CD4-positive, alpha-beta T cell treated with Interferon gamma for 1 hour (primary cell): Measurements from ENCODE around the gene GALNT3.

ENCODE experiments used
- DNase-seq: peaks from one replicate; pipeline ENCODE4 v3.0.0-alpha.2; 2020

The GALNT3 gene

DNA sequence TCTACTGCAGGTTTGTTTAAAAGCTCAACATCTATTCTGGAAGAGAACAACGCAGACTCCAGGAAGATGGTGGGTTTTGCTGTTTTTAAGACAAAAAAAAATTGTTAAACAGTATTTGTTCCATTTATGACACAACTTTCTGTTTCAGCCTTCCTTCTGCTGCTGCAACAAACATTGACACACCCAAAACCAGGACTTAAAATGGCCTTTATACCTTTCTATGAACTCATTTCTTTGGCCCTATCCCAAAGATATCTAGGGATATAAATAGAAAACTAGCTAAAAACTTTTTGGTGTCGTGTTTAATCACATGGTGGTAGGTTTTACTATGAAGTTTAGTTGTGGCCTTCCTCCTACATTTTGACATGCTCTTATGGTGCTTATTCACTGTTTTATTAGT, 964 bp upstream of the GALNT3 start:
- DNase-seq = no peak

DNA sequence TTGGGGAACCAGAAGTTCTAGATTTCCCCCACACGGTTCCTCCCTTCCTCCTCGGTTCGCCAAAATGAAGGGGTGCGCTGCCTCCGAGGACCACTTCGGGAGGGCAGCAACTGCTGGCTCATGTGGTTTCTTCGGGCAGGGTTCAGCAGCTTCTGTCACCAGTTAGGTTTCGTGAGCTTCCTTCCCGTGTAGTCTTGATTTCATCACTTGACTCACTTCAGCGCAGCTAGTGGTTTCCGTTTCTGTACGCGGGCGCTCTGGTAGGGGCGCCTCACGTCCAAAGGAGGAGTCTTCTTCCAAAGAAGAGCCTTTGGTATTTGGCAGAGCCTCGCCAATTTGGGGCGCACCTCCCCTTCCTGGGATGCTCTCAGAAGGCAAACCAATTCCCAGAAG, 485 bp upstream of the GALNT3 start:
- peak; percentile 71 for DNase-seq

DNA sequence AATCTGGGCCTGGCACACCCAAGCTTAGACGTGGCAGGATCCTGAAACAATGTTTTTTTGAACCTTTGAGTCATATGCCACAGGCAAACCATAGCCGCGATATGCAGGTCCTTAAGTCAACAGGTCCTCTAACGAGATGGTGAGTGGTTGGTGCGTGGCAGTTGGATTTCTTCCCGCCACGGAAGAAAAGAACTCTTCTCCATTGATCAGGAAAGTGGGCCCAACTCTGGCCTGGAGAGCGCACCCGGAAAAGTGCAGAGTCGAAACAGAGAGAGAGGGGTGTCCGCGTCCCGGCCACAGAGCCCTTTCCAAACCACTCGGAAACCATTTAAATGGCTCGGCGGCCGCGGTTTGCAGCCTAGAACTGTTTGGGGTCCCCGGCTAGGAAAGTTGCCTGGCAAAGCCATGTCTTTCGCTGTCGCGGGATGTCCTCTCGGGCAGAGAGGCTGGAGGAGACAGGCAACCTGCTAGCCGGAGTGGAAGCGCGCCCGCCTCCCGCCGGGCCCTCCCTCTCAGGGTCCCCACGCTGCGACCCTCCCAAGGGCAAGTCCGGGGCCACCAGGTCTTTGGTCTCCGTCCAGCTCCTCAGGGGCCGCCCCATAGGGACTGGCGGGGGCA, 777 bp downstream of the GALNT3 start:
- no peak for DNase-seq

DNA sequence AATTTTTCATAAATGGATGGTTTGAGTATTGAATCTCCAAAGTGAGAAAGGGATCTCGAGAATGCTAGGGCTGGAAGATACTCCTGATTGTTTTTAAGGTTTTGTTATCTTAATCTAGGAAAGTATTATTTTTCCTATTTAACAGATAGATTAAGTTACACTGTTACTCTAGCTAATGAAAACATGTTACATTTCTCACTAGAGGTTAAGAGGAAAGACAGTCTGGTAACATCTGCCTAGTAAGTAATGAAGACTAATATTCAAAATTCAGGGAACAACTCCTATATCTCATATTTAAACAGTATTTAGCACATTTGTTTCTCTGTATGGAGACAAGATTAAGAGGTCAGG, 2.0 kb downstream of the GALNT3 start:
- no peak for DNase-seq

DNA sequence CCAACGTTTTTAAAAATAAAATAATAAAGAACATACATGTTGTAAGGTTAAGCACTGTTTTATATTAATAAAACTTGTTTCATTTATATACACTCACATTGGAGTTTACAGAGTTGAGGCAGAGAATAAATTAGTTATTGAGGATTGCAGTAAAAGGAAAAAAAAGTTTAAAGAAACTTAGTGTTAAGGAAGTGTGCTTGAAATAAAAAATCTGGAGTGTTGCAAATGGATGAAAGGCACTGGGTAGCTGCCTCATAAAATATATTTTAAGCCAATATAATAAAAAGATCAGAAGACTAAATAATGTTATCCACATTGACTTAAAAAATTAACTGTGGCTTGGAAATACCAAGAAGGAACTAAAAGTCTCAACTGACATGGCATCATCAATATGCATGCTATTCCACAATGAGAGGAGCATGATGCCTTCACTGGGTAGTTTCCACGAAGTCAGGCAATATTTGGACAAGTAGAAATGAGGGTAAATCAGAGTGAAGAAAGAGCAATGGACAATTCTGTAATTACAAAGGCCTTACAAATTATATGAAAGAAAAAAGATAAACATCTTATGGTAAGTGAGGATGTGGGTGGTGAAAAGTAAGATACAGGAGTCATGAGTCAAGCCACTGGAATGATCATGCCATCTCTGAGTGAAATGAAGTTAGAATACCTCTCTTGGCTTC, 2.5 kb downstream of the GALNT3 start:
- DNase-seq = no peak

DNA sequence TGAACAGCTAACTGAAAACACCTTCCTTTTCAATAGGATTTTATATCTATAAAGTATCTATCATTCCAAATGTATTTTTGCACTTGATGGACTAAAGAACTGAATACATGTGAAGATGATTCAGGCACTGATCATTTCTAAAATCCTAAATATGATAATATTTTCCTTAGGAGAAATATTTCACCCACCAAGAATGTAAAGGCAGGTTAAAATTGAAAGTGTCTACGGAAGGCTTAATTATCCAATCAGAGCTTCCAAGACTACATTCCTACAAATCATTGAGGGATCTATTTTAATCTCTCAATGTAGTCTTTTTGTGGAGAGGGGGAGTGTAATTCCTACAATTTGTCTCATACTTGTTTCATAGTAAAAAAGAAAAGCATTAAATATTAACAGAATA, 3.6 kb downstream of the GALNT3 start:
- DNase-seq = no peak

DNA sequence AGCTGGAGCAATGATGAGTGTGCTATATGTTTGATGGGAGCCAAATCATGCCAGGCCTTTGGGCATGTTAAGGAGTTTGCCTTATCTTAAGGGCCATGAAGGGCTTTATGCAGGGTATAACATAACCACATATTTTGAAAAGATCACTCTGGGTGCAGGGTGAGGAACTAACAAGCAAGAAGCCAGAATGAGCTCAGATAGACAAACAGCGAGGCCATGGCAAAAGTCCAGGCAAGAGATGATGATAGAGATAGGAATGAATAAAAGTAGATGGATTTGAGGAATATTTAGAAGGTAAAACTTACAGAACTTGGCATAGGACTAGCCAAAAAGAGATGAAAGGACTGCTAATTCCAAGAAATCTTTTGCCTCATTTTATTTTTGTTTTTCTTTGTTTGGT, 6.7 kb downstream of the GALNT3 start:
- DNase-seq = no peak

DNA sequence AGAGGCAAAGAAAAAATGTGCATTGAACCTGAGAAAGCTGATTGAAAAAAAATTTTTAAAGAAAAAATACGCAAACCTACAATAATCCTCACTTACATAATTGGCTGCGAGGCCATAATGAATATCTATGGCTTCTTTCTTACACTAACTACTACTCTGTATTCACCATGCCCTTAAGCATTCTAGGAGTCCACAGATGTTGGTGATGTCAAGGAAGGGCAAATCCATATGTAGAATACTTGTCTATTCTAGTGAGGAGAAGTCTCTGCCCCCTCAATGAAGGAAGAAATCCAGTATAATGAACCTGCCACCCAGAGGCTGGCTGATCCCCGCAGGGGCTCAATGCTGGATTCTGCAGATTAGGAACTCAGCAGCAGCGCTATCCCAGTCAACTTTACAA, 14.3 kb downstream of the GALNT3 start:
- no peak for DNase-seq

DNA sequence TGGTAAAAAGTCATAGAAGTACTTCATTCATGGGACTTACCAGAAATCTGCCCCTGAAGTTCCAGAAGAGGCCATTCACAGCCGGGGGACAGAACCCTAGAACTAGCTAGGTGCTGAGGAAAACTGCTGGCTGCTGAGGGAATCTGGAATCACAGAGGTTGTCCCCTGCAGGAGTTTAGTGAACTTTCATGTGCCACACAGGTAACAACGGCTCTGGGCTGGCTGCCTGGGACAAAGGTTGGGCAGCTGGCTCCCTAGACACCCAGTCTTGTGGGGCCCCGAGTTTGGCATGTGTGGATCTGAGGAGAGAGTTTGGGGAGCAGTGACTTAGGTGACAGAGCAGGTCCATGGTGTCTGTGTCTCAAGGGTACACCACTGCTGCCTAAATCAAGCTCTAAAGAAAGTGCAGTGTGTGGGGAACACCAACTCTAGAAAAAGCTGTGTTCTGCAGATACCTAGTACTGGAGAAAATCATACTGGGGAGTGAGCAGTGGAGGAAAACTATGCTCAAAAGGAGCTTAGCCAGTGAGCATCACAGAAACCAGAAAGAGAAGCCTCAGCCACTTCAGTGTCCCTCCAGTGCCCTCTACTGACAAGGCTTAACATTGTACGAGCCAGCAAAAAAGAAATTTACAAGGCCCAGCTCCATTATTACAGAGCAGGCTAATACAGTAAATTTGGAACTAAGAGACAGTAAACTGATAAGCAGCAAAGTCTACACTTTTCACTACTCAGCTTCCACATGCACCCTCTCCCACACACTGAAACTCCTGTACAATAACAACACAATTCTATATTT, 15.2 kb downstream of the GALNT3 start:
- no peak for DNase-seq

DNA sequence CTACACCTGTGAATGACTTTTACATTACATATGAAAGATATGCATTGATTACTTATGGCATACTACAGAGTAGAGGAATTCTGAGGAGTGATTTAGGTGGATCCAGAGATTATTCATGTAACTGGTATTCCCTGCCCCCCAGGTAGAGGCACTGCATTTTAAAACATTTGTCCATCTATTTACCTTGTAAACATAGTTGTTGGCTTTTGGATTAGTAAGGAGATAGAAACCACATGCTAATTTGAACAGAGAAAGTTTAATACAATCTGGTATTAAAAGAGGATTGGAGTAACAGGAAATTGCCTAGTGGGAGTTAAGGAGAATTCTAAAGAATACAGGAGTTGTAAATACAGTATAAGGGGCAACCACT, 15.9 kb downstream of the GALNT3 start:
- no peak for DNase-seq

DNA sequence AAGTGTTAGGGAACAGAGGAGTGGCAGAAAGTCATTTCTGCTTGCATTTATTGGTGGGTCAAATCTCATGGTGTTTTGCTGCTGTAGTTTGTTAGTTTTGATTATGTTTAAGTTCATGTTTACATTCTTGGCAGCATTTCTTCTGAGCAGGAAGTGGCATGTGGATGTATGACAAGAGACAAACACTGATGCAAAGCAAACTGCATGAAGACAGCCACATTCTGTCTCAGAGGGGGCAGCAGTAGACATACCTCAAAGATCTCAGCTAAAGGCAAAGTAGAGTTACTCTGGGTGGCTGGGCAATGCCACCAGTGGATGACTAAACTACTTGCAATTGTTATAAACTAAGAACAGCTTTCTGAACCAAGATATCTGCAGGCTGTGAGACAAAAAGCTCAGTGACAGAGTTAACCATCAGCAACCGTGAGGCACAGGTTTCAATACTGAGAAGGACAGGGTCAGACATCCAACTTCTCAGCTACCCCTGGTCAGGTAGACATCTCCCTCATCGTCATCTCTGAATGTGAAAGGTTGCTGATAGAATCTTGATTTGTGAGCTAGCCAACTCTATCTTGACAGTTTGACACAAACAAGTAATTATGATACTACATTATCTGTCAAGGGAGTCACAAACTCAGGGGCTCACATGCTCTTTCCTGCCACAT, 16.4 kb downstream of the GALNT3 start:
- DNase-seq = no peak

DNA sequence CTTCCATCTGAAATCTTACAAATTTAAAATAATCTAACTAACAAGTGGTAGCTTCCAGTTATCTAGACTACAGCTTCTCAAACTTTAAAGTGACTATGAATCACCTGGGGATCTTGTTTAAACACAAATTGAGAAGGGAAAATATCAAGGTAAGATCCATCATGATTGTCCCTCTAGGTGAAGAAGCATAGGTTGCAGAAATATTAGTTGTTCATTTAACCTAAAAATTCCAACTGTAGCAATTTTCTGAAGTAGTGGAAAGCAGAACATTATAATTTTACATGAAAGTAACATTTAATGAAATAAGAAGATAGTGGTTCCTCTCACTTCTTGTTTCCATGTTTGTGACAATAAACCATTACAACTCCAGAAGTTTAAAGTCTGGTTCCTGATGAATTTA, 17.3 kb downstream of the GALNT3 start:
- DNase-seq = no peak

DNA sequence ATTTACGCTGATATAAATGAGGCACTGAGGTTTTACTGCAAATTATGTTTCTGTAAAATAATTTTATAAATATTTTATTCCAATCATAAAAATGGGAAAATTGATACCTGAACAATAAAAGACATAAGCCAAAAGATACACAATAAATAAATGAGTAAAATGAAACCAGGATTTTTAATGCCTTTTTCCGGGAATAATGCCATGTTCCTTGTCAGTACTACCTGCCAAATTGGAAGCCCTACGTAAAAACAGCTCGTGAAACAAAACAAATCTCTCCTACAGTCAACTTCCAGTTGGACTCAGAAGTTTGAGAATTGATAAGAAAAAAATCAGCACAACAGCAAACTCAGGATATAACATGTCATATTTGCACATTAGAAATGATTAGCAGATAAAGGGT, 18.0 kb downstream of the GALNT3 start:
- no peak for DNase-seq

DNA sequence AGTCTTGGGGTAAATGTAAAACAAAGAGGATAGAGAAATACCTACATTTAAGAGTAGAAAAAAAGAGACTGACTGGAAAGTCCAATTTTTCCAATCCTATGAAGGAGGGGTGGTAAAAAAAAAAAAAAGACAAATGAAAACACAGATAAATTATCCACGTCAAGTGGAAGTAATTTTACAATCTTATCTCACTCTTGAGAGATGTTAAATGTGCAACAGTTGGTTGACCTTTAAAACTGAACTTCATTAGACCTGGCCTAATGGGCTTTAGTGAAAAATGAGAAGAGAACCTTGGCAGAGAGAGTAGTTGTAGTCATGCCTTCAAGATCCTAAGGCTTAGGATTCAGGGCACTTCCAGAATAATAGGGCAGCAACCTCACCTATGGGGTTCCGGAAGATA, 20.4 kb downstream of the GALNT3 start:
- no peak for DNase-seq

DNA sequence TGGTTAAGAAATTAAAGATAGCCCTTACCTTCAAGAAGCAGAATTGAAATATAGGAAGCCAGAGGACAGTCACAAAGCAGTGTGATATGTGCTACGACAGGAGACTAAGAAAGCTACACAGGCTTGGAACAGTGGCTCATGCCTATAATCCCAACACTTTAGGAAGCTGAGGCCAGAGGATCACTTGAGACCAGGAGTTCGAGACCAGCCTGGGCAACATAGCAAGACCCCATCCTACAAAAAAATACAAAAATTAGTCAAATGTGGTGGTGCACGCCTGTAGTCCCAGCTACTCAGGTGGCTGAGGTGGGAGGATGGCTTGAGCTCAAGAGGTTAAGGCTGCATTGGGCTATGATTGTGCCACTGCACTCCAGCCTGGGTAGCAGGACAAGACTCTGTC, 21.9 kb downstream of the GALNT3 start:
- no peak for DNase-seq

DNA sequence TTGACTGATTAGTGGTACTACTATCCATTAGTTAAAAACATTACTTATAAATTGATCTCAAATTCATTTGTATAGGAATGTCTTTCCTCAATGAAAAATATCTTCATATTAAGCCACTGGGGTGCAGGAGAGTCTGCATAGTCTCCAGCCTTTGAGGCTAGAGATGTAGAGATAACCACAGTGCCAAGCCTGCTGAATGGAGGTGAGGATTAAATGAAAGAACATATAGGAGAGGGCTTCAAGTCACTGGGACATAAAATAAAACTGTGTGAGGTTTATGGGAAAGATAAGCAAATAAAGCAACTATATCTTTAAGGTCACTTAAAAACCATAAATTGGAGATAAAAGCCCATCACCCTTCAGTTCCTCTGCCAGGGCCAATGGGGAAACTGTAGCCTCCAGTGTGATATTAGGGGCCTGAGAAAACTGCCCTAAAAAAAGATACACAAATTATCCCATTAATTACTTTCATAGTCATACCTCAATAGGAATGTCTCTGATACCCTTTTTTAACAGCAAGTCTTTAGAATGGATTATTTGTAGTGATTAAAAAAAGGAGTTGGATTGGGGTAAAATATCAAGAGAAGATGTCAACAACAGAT, 27.6 kb downstream of the GALNT3 start:
- DNase-seq = no peak

DNA sequence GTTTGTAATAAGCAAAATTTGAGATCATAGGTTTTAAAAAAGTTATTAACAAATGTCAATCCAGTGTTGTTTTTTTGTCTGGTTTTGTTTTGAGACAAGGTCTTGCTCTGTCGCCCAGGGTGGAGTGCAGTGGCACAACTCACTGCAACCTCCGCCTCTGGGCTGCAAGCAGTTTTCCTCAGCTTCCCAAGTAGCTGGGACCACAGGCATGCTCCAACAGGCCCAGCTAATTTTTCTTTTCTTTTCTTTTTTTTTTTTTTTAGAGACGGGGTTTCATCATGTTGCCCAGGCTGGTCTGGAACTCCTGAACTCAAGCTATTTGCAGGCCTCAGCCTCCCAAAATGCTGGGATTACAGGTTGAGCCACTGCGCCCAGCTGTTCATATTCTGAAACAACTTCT, 31.3 kb downstream of the GALNT3 start:
- DNase-seq = no peak

DNA sequence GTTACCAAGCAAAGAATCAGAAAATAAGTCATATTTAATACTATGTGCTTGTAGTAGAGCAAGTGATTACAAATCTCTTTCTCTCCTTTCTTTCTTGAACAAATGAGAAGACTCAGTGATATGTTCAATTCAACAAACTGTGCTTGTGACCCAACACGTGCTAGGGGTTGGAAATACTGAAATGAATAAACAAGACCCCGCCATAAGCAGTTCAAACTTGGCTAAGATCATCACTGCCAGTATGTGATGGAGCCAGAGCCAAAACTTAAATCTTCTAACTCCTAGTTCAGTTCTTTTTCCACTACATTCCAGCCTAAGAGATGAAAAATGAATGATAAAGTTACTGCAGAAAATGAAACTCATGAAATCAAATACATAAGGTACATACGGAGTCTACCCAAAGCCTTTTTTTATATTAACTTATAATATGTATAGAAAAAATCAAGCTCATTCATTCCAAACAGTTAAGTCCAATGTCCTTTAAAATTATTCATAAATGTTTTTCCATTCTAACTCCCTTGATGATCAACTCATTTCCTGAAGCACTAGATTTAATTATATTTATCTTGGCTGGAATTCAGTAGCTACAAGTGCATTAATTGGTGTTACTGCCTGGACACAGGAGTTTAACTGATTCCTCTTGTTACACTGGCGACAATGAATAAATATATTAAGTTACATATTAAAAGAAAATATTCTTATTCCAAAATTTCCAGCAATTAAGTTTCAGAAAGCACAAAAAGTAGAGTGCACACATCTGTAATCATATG, 36.0 kb downstream of the GALNT3 start:
- no peak for DNase-seq

DNA sequence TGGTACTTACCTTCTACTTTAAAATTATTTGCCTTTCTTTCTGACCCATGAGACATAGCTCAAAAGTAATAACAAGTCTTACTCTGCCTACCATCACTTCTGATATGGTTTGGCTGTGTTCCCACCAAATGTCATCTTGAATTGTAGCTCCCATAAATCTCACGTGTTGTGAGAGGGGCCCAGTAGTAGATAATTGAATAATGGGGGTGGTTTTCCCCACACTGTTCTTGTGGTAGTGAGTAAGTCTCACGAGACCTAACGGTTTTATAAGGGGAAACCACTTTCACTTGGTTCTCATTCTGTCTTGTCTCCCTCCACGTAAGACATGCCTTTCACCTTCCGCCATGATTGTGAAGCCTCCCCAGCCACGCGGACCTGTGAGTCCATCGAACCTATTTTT, 47.5 kb downstream of the GALNT3 start:
- no peak for DNase-seq

DNA sequence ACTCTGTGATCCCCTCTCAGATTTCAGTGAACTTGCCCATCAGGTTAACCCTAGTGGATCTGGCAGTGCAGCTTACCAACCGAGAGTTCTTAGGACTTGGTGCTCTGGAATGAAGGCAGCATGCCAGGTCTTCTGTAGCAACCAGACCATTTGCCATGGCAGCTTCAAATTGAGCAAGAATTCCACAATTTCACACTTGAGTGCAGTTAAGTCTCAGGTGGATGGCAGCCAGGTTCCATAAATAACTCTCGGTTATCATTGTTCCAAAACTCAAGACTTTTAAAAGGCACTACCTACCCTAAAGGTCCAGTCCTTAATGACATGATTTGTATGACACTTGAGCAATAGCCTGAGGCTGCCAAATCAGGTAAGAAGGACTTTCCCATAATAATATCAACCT, 48.1 kb downstream of the GALNT3 start:
- DNase-seq = no peak

DNA sequence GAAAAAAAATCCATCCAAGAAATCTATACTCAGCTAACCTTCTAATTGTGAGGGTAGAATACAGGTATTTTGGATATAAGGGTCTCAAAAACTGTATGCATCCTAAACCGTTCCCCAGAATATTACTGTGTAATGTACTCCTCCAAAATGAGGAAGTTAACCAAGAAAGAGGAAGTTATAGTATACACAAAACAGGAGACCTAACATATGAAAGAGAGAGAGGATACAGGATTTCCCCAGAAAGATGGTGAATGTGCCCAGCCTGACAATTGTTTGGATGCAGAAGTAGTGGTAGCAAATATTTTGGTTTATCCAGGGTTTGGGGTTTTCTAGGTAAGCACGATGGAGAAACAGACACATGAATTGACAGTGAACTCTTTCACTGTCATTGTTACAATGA, 50.6 kb downstream of the GALNT3 start:
- peak; percentile 2 for DNase-seq

DNA sequence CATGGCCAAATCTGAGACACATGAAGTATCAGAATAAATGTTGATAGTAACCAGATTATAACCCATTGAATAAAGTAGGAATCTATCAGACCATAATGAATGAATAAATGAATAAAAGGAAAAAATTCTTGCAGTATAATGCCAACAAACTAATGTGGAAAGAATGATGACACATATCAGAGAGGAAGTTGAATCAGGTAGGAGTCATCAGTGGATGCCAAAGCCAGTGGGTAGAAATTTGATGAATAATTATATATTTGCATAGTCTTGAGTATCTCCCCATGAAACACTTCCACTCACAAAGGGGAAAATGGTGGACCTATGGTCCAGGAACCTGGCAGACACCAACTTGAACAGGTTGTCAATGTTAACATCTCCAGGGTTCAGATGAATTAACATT, 68.6 kb downstream of the GALNT3 start:
- no peak for DNase-seq

DNA sequence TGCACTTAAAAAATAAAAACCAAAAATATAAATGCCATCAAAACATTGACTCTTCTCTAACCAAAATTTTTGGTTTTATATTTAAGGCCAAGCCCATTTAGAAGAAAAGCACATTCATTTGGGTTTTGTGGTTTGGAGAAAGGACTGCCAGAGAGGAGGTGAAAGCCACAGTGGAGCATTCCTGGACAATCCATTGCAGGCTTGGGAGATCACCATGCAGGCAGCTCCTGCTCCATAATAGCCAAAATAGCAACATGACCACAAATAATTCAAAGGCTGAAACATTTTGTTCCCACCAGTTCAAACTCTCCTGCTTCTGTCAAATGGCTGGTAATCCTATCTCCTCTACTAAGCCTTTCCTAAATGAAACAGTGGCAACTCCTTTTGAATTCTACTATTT, 73.5 kb downstream of the GALNT3 start:
- no peak for DNase-seq
